SK-N-SH (cell line): ENCODE measurements around the gene DENND5A. TPM values are rescaled to one million over a fixed set of nuclear protein-coding genes. Genes with fewer than 3 reads are reported as not detected.
"Not testable (repeated sequence)": the region's sequence is repeated elsewhere in the genome, so short reads cannot be mapped to it uniquely, and the experiment has no call there.

Experiments
- CTCF ChIA-PET: fragments of 300-600, 350-600 bp; formaldehyde crosslinking; extraction: SDS; loops from one replicate; lab custom pipeline; 2021; lab: Yijun Ruan, JAX
- POLR2A ChIA-PET: fragments of 350-600 bp; sonication (Branson Sonifier 250); formaldehyde crosslinking; extraction: SDS; loops from one replicate; lab custom pipeline; 2020; ENCODE audit warnings: antibody characterized with exemption, inconsistent platforms; lab: Yijun Ruan, JAX
- DNase-seq: peaks from one replicate; pipeline ENCODE4 v3.0.0; 2012
- H2AFZ ChIP-seq: fragments of 200-600 bp; sonication (generic); 2 replicates; pipeline ENCODE4 v1.8.1; 2016; ENCODE audit warnings: antibody characterized with exemption, mild to moderate bottlenecking, low read depth
- H3F3A ChIP-seq: fragments of 200-600 bp; sonication (generic); replicated peaks from 2 replicates; pipeline ENCODE3; 2016; ENCODE audit warnings: antibody characterized with exemption, mild to moderate bottlenecking; ENCODE audit not compliant: insufficient read depth
- H3K27ac ChIP-seq, 2 experiments: fragments of 200-500 bp in 1 of 2; fragments of 200-600 bp in 1 of 2; sonication (Bioruptor generic) in 1 of 2; sonication (generic), shearing (Covaris generic) in 1 of 2; 2 replicates each; pipeline versions ENCODE4 v1.5.1 to v1.6.1; 2014 to 2016; ENCODE audit warnings: low read depth in 2 of 2, inconsistent platforms in 1 of 2, low read length in 1 of 2, mild to moderate bottlenecking in 1 of 2, mixed read lengths in 1 of 2
- H3K27me3 ChIP-seq: fragments of 200-600 bp; sonication (generic), shearing (Covaris generic); 2 replicates; pipeline ENCODE4 v1.6.1; 2016; ENCODE audit warnings: mixed run types; ENCODE audit not compliant: insufficient read depth
- H3K36me3 ChIP-seq, 2 experiments: fragments of 200-500 bp in 1 of 2; fragments of 200-600 bp in 1 of 2; sonication (Bioruptor generic) in 1 of 2; sonication (generic) in 1 of 2; replicated peaks in 1 of 2; 2 replicates each; pipeline versions ENCODE3 to v1.5.1; 2014 to 2016; ENCODE audit warnings: low read length in 1 of 2, mild to moderate bottlenecking in 1 of 2; ENCODE audit not compliant: insufficient read depth in 2 of 2, control insufficient read depth in 1 of 2
- H3K4me1 ChIP-seq, 2 experiments: fragments of 200-500 bp in 1 of 2; fragments of 200-600 bp in 1 of 2; sonication (Bioruptor generic) in 1 of 2; sonication (generic), shearing (Covaris generic) in 1 of 2; 2 replicates each; pipeline versions ENCODE4 v1.5.1 to v1.6.1; 2014 to 2016; ENCODE audit warnings: low read depth in 1 of 2, low read length in 1 of 2, mixed run types in 1 of 2; ENCODE audit not compliant: insufficient read depth in 2 of 2, control insufficient read depth in 1 of 2
- H3K4me2 ChIP-seq: fragments of 200-600 bp; sonication (generic), shearing (Covaris generic); 2 replicates; pipeline ENCODE4 v1.6.1; 2017; ENCODE audit warnings: mixed run types
- H3K4me3 ChIP-seq, 2 experiments: fragments of 200-500 bp in 1 of 2; fragments of 200-600 bp in 1 of 2; sonication (Bioruptor generic) in 1 of 2; sonication (generic), shearing (Covaris generic) in 1 of 2; 2 replicates each; pipeline versions ENCODE4 v1.5.1 to v1.8.1; 2014 to 2016; ENCODE audit warnings: low read depth in 2 of 2, inconsistent platforms in 1 of 2, low read length in 1 of 2, mild to moderate bottlenecking in 1 of 2, mixed read lengths in 1 of 2, moderate library complexity in 1 of 2
- H3K79me2 ChIP-seq: fragments of 200-600 bp; sonication (generic); 2 replicates; pipeline ENCODE4 v1.8.1; 2017; ENCODE audit warnings: mild to moderate bottlenecking; ENCODE audit not compliant: insufficient read depth
- H3K9ac ChIP-seq: fragments of 200-600 bp; sonication (generic); 2 replicates; pipeline ENCODE4 v1.6.1; 2017; ENCODE audit warnings: mixed run types
- H3K9me2 ChIP-seq: fragments of 200-600 bp; sonication (generic); 2 replicates; pipeline ENCODE4 v1.6.1; 2017; ENCODE audit warnings: mixed run types
- H3K9me3 ChIP-seq: fragments of 200-600 bp; sonication (generic); 2 replicates; pipeline ENCODE4 v1.6.1; 2017; ENCODE audit warnings: mixed run types, mild to moderate bottlenecking, moderate library complexity
- H4K20me1 ChIP-seq: fragments of 200-600 bp; sonication (generic); 2 replicates; pipeline ENCODE4 v1.6.1; 2017; ENCODE audit warnings: mild to moderate bottlenecking, mixed run types; ENCODE audit not compliant: insufficient read depth
- FOXJ3 ChIP-seq: sonication (generic); formaldehyde crosslinking; IDR thresholded peaks from 2 replicates; pipeline ENCODE4 v1.5.1; 2020; ENCODE audit warnings: mild to moderate bottlenecking, missing genetic modification reagents
- MAX ChIP-seq: IDR thresholded peaks from 2 replicates; pipeline ENCODE4 v1.4.0; 2012; ENCODE audit warnings: low read depth
- RAD21 ChIP-seq: IDR thresholded peaks from 2 replicates; pipeline ENCODE4 v1.6.1; 2012; ENCODE audit warnings: mild to moderate bottlenecking, low read length
- TAF1 ChIP-seq: IDR thresholded peaks from 2 replicates; pipeline ENCODE4 v1.6.1; 2012; ENCODE audit warnings: low read depth, mild to moderate bottlenecking, low read length, moderate library complexity, borderline replicate concordance
- TCF12 ChIP-seq: IDR thresholded peaks from 2 replicates; pipeline ENCODE4 v1.4.0; 2012
- YY1 ChIP-seq: IDR thresholded peaks from 2 replicates; pipeline ENCODE4 v1.4.0; 2012; ENCODE audit warnings: low read depth, mild to moderate bottlenecking
- WGBS: methylation state at CpG from one replicate; pipeline ENCODE4 v1.1.6; 2017; ENCODE audit warnings: low lambda C conversion rate; 5-methylcytosine and 5-hydroxymethylcytosine counted together
- polyA plus RNA-seq, 3 experiments: library from polyadenylated mRNA; depleted of rRNA; stranded (reverse); fragments of >200 nt; gene quantifications; 2 replicates each; pipeline ENCODE4 v1.2.3, GENCODE V29; 2012
- TF ChIP-seq, protein P1 (sequence below): IDR thresholded peaks from 2 replicates; pipeline ENCODE4 v1.4.0; 2012; ENCODE audit warnings: low read depth, borderline replicate concordance
- TF ChIP-seq, protein P2 (sequence below): IDR thresholded peaks from 2 replicates; pipeline ENCODE4 v1.4.0; 2012; ENCODE audit warnings: low read depth, borderline replicate concordance

DENND5A gene
- polyA plus RNA-seq, 1 of the 3 experiments (the other 2 are of a cell fraction) = 110 TPM

GRCh38 chr11:9210224-9210921 lies 54.8 kb downstream of the DENND5A start:
- Histone ChIP-seq H3K79me2 (peaks cover 99% of the 10 kb centered on the region), H3K27ac (no peak overlapping the region)
- CTCF ChIA-PET = no interaction called here

DNA sequence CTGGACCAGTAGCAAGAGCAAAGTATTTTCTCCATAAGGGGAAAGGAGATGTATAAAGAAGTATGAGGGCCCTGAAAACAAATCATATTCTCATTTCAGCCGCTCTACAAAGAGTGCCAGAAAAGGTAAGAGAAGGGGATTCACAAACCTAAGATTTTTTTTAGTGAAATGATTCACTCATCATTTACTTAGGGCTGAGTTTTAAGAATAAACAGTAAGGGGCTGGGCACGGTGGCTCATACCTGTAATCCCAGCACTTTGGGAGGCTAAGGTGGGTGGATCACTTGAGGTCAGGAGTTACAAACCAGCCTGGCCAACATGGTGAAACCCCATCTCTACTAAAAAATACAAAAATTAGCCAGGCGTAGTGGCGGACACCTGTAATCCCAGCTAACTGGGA lies 55.5 kb downstream of the DENND5A start:
- H3K9me3 ChIP-seq, POLR2A ChIA-PET, H3K4me2 ChIP-seq, H3F3A ChIP-seq, H3K36me3 ChIP-seq, H3K27me3 ChIP-seq, H3K4me3 ChIP-seq, H3K9me2 ChIP-seq, H3K9ac ChIP-seq, DNase-seq, H2AFZ ChIP-seq, H3K27ac ChIP-seq: not testable (repeated sequence)
- H3K79me2 ChIP-seq = peaks cover 99% of the 10 kb centered on the region
- CTCF ChIA-PET = interaction anchor here (1.2 kb wide), 1 partner anchor 11 kb away, joined by 3 read pairs; no protein-coding TSS in a partner anchor
- peaks cover 2 to 17% of the 10 kb centered on the region in 2 experiments; a peak in 2 of 4 replicates for H3K4me1 ChIP-seq
- WGBS = 94% methylated on average over 4 of the region's 4 CpGs
- peaks cover 68% of the 10 kb centered on the region for H4K20me1 ChIP-seq

More at GRCh38 chr11:9210224-9210921, 54.8 kb downstream of the DENND5A start:
- Histone ChIP-seq H3K9me2 (no peaks in the 10 kb centered on the region), H4K20me1 (peaks cover 75% of the 10 kb centered on the region), H3K9ac (no peak overlapping the region), H2AFZ (no peak overlapping the region), H3F3A (peaks cover 6% of the 10 kb centered on the region), H3K4me1 (peaks cover 2 to 17% of the 10 kb centered on the region in 2 experiments; a peak in 2 of 4 replicates), H3K36me3 (peaks cover 0 to 4% of the 10 kb centered on the region in 2 experiments), H3K27me3 (no peaks in the 10 kb centered on the region), H3K4me2 (no peak overlapping the region; the same call in 1 of the 2 replicates), H3K9me3 (no peaks in the 10 kb centered on the region), H3K4me3 (no peak overlapping the region)
- no peak for DNase-seq
- TF ChIP-seq YY1 = no peak
- TF ChIP-seq, protein P1, sequence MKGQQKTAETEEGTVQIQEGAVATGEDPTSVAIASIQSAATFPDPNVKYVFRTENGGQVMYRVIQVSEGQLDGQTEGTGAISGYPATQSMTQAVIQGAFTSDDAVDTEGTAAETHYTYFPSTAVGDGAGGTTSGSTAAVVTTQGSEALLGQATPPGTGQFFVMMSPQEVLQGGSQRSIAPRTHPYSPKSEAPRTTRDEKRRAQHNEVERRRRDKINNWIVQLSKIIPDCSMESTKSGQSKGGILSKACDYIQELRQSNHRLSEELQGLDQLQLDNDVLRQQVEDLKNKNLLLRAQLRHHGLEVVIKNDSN = no peak
- no peak for TF ChIP-seq RAD21
- no peak for TF ChIP-seq MAX
- WGBS = 86% methylated on average over 5 of the region's 5 CpGs
- POLR2A ChIA-PET = no interaction called here

DNA sequence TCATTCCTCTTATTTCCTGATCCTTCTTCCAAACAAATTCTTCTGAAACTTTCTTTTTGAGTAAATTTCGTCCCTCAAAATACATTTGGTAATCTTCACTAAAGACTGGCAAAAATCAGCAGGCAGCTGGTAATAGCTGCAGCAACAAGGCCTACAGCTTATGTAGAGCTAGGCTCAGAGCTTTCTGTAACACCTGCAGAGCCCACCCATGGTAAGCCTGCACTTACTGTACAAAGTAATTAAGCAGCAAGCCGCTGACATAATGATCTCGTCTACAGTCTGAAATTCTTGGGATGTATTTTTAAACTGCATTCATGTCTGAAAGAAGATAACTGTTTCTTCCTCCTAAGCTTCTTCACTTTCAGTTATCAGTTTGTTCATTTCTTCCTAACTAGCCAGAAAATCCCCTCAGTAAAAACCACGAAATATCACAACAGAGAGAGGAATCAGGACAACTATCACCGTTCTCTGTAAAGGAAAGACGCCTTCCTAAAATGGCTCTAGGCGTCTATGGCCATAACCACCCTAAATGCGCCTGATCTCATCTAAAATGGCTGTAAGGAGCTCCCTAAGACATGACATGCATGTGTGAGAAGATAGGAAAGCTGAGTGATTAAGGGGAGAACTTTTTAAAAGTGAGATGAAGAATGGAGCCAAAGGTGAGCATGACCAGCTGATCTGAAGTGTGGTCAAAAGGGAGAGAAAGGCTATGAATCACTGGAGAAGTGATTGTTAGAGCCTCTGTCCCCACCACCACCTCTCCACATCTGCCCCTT lies 56.2 kb downstream of the DENND5A start:
- peaks cover 61% of the 10 kb centered on the region for H4K20me1 ChIP-seq
- no peak overlapping the region for H3K9ac ChIP-seq
- H3K27ac ChIP-seq = no peak overlapping the region
- WGBS = 94% methylated on average over 8 of the region's 8 CpGs
- H3K4me1 ChIP-seq = peaks cover 2 to 17% of the 10 kb centered on the region in 2 experiments; a peak in 2 of 4 replicates
- H3K4me2 ChIP-seq = no peak overlapping the region
- H3K9me2 ChIP-seq = no peaks in the 10 kb centered on the region
- peaks cover 6% of the 10 kb centered on the region for H3F3A ChIP-seq
- TF ChIP-seq TAF1 (no peak), TCF12 (no peak), FOXJ3 (CRISPR knock-in tag) (no peak)
- TF ChIP-seq, protein P2, sequence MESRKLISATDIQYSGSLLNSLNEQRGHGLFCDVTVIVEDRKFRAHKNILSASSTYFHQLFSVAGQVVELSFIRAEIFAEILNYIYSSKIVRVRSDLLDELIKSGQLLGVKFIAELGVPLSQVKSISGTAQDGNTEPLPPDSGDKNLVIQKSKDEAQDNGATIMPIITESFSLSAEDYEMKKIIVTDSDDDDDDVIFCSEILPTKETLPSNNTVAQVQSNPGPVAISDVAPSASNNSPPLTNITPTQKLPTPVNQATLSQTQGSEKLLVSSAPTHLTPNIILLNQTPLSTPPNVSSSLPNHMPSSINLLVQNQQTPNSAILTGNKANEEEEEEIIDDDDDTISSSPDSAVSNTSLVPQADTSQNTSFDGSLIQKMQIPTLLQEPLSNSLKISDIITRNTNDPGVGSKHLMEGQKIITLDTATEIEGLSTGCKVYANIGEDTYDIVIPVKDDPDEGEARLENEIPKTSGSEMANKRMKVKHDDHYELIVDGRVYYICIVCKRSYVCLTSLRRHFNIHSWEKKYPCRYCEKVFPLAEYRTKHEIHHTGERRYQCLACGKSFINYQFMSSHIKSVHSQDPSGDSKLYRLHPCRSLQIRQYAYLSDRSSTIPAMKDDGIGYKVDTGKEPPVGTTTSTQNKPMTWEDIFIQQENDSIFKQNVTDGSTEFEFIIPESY = no peak
- TF ChIP-seq, all 33 proteins: peak for 0
- H3K4me3 ChIP-seq = no peak overlapping the region
- no peak overlapping the region for H2AFZ ChIP-seq
- no peak for DNase-seq
- ChIA-PET CTCF (interaction anchor here (1.2 kb wide), 1 partner anchor 11 kb away, joined by 3 read pairs; no protein-coding TSS in a partner anchor), POLR2A (no interaction called here)
- H3K27me3 ChIP-seq = no peaks in the 10 kb centered on the region
- H3K36me3 ChIP-seq = peaks cover 4 to 9% of the 10 kb centered on the region in 2 experiments
- H3K9me3 ChIP-seq = no peaks in the 10 kb centered on the region
- H3K79me2 ChIP-seq = peaks cover 98% of the 10 kb centered on the region
